Measurements from ENCODE around the gene RAD17. TPM values are rescaled to one million over a fixed set of nuclear protein-coding genes. Genes with fewer than 3 reads are reported as not detected.
"Not testable (repeated sequence)": the region's sequence is repeated elsewhere in the genome, so short reads cannot be mapped to it uniquely, and the experiment has no call there.

Gene RAD17, protein sequence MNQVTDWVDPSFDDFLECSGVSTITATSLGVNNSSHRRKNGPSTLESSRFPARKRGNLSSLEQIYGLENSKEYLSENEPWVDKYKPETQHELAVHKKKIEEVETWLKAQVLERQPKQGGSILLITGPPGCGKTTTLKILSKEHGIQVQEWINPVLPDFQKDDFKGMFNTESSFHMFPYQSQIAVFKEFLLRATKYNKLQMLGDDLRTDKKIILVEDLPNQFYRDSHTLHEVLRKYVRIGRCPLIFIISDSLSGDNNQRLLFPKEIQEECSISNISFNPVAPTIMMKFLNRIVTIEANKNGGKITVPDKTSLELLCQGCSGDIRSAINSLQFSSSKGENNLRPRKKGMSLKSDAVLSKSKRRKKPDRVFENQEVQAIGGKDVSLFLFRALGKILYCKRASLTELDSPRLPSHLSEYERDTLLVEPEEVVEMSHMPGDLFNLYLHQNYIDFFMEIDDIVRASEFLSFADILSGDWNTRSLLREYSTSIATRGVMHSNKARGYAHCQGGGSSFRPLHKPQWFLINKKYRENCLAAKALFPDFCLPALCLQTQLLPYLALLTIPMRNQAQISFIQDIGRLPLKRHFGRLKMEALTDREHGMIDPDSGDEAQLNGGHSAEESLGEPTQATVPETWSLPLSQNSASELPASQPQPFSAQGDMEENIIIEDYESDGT
- polyA plus RNA-seq (2011; rRNA removed): 18.0 and 23.2 TPM in 2 replicates
- 13.5 and 18.3 TPM in 2 replicates for polyA minus RNA-seq (2011; rRNA and poly(A)+ RNA removed)

GRCh38 chr5:69369340-69370121, at the start of gene RAD17, which contains the start of the genes AK6 and TAF9:
Gene RAD17 (plus strand): TSS chr5:69369818. CDS start chr5:69372209, 2,391 bp downstream.
Gene AK6 (minus strand): TSS chr5:69369520. CDS start chr5:69369490, 30 bp downstream.
Gene TAF9 (minus strand): TSS chr5:69369520. CDS start chr5:69365737, 3,783 bp downstream.
- peak within 1 kb of the TSS; percentile 90 for H3K4me3 ChIP-seq (ENCODE audit: low read depth, low read length)
- CTCF ChIA-PET: no interaction called here
- POLR2A ChIA-PET: interaction anchor here (0.6 kb wide), 1 partner anchor 149 kb away, joined by 3 read pairs; no protein-coding TSS in a partner anchor
- peak; percentile 65 for DNase-seq (ENCODE audit: low read depth)
- H3K27me3 ChIP-seq (ENCODE audit: control insufficient read depth, insufficient read depth, low read length): no peaks in the 10 kb centered on the region
- peaks cover 1% of the 10 kb centered on the region; the same call in 1 of the 2 replicates for H3K36me3 ChIP-seq (ENCODE audit: control insufficient read depth, insufficient read depth, low read length)
- TF ChIP-seq CTCF (IDR thresholded peaks at IDR 0.05; ENCODE audit: insufficient read depth, low read depth, low read length): no peak

DNA sequence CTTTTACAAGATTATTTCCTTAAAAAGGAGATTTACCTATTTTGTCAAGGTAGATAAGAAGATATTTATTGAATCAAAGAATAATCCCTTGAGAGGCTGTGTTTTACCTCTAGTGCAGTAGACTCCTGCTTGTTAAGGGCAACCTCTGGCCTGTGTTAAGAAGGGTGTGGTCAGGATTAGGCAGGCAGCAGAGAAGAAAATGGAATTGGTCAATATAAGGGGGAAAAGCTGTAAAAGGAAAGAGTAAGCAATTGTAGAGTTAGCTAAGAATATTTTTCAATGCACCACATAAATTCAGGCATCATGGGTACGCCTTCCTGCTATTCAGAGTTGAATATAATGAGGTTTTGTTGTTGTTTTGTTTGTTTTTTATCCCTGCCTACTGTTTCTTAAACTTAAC, 43.3 kb upstream of the RAD17 start:
- H3K4me3 ChIP-seq (ENCODE audit: low read depth, low read length): no peak overlapping the region
- CTCF ChIA-PET: interaction anchor here (0.6 to 1.0 kb wide), 3 partner anchors 8 to 160 kb away, joined by 3 read pairs; no protein-coding TSS in a partner anchor
- TF ChIP-seq CTCF (IDR thresholded peaks at IDR 0.05; ENCODE audit: insufficient read depth, low read depth, low read length): no peak
- no peak for DNase-seq (ENCODE audit: low read depth)
- H3K36me3 ChIP-seq (ENCODE audit: control insufficient read depth, insufficient read depth, low read length): no peaks in the 10 kb centered on the region
- H3K27me3 ChIP-seq (ENCODE audit: control insufficient read depth, insufficient read depth, low read length): no peaks in the 10 kb centered on the region
- POLR2A ChIA-PET: no interaction called here

DNA sequence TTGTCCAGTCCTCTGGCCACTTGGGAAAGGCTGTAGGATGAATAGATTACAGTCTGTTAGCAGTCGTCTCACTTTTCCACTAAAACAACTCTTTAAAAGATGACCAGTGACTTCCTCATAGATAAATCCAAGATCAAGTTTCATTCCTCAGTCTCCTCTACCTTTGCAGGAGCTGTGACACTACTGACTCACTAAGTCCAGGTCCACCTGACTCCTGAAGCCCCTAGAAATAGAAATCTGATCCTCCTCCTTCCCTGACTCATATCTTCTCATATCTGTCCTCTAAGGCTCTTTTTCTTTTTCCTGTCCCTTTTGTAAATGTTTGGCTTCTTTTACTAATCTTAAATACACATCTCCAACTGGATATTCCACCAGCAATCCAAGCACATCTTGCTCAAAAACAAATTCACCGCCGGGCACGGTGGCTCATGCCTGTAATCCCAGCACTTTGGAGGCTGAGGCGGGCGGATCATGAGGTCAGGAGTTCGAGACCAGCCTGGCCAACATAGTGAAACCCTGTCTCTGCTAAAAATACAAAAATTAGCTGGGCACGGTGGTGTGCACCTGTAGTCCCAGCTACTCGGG, 39.6 kb upstream of the RAD17 start:
- Histone ChIP-seq H3K27me3 (ENCODE audit: control insufficient read depth, insufficient read depth, low read length) (no peaks in the 10 kb centered on the region), H3K36me3 (ENCODE audit: control insufficient read depth, insufficient read depth, low read length) (no peaks in the 10 kb centered on the region), H3K4me3 (ENCODE audit: low read depth, low read length) (no peak overlapping the region)
- ChIA-PET CTCF (no interaction called here), POLR2A (no interaction called here)
- no peak for DNase-seq (ENCODE audit: low read depth)
- no peak for TF ChIP-seq CTCF (IDR thresholded peaks at IDR 0.05; ENCODE audit: insufficient read depth, low read depth, low read length)

DNA sequence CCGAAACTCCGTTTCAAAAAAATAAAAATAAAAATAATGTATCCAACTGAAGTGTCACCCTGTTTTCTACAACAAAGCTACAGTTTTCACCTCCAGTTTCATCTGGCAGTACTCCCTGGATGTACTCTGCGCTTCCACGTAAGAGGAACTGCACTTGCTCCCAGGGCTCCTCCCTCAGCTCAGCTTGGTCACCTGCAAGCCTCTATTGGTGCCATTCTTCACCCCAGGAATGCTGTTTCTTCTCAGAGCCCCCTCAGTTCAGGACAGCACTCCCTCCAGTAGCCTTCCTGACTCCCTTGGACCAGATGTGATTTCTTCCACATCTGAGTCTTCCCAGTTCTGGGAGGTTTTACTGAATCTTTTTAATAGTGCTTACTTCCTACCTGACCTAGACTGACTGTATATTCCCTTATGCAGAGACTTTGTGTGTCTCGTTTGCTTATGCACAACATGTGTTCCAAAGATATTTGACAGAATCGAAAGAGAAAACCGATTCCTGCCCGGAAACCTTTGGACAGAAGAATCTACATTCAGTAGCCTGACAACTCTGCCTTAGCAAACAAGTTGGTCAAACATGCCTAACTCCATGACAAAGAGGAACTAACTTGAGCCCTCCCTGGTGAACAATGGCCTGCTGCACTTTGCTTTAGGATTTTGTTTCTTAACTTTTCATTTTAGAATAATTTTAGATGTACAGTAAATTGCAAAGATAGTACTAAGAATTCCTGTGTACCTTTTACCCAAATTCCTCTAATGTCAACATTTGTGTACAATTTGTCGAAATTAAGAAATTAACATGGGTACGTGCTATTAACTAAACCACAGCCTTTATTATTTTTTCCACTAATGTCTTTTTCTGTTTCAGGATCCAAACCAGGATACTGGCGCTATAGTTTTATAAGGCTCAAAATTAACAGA, 37.8 kb upstream of the RAD17 start:
- no peak for TF ChIP-seq CTCF (IDR thresholded peaks at IDR 0.05; ENCODE audit: insufficient read depth, low read depth, low read length)
- DNase-seq (ENCODE audit: low read depth): no peak
- no peaks in the 10 kb centered on the region for H3K27me3 ChIP-seq (ENCODE audit: control insufficient read depth, insufficient read depth, low read length)
- H3K36me3 ChIP-seq (ENCODE audit: control insufficient read depth, insufficient read depth, low read length): no peaks in the 10 kb centered on the region
- ChIA-PET POLR2A (interaction anchor here (0.5 kb wide), 1 partner anchor 8 kb away, joined by 4 read pairs; no protein-coding TSS in a partner anchor), CTCF (interaction anchor here (0.9 to 1.0 kb wide), 2 partner anchors 15 to 289 kb away, joined by 3 read pairs; no protein-coding TSS in a partner anchor)
- peak overlapping the region; percentile 65 for H3K4me3 ChIP-seq (ENCODE audit: low read depth, low read length)

DNA sequence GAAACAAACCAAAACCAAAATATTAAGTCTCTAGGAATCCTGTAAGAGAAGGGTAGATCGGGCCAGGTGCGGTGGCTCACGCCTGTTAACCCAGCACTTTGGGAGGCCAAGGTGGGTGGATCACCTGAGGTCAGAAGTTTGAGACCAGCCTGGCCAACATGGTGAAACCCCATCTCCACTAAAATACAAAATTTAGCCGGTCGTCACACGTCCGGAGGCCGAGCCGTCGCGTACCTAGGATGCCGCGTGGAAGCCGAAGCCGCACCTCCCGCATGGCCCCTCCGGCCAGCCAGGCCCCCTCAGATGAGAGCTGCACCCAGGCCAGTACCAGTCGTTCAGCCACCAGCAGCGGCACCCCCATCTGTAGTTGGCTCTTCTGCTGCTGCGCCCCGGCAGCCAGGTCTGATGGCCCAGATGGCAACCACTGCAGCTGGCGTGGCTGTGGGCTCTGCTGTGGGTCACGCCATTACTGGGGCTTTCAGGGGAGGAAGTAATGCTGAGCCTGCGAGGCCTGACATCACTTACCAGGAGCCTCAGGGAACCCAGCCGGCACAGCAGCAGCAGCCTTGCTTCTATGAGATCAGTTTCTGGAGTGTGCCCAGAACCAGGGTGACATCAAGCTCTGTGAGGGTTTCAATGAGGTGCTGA, 35.8 kb upstream of the RAD17 start:
- H3K27me3 ChIP-seq (ENCODE audit: control insufficient read depth, insufficient read depth, low read length); H3K36me3 ChIP-seq (ENCODE audit: control insufficient read depth, insufficient read depth, low read length); DNase-seq (ENCODE audit: low read depth); POLR2A ChIA-PET; H3K4me3 ChIP-seq (ENCODE audit: low read depth, low read length): not testable (repeated sequence)
- CTCF ChIA-PET: interaction anchor here (0.7 to 4.3 kb wide), 13 partner anchors 7 to 290 kb away, joined by 3 to 22 read pairs (median 4); partner anchors contain the start of gene SLC30A5

Measured in BJ (cell line).